Activated CD8-positive, alpha-beta T cell treated with anti-CD3 and anti-CD28 coated beads, Interleukin-2, amount 10 ng/mL, durations not matched to agents 7 days and 5 days (primary cell): ENCODE results near the gene OSBPL3. TPM values are rescaled to one million over a fixed set of nuclear protein-coding genes. Genes with fewer than 3 reads are reported as not detected.

Source experiments
- ATAC-seq: fragments of 150-1000 bp; cut with Tn5 transposase; one replicate; pipeline ENCODE4 v1.10.0; 2021; ENCODE audit warnings: moderate library complexity
- CTCF ChIA-PET: fragments of 350-600 bp; sonication (Branson Sonifier 250); formaldehyde crosslinking; loops from one replicate; lab custom pipeline; 2021; ENCODE audit warnings: antibody characterized with exemption; lab: Charles Lee
- POLR2A ChIA-PET: fragments of 350-600 bp; sonication (Branson Sonifier 250); formaldehyde crosslinking; loops from one replicate; lab custom pipeline; 2021; ENCODE audit warnings: antibody characterized with exemption; lab: Charles Lee
- DNase-seq: peaks from one replicate; pipeline ENCODE4 v3.0.0-alpha.2; 2020
- H3K27ac Mint-ChIP-seq: one replicate; pipeline ENCODE4 v1.8.0; 2021; ENCODE audit warnings: mild to moderate bottlenecking, mixed read lengths
- H3K27me3 Mint-ChIP-seq: one replicate; pipeline ENCODE4 v1.8.0; 2021; ENCODE audit warnings: low read depth, mixed read lengths
- H3K36me3 Mint-ChIP-seq: one replicate; pipeline ENCODE4 v1.8.0; 2021; ENCODE audit warnings: low read depth, mixed read lengths
- H3K4me1 Mint-ChIP-seq: one replicate; pipeline ENCODE4 v1.8.0; 2021; ENCODE audit warnings: low read depth, mixed read lengths
- H3K4me3 Mint-ChIP-seq: one replicate; pipeline ENCODE4 v1.8.0; 2021; ENCODE audit warnings: mild to moderate bottlenecking, mixed read lengths
- H3K9me3 Mint-ChIP-seq: one replicate; pipeline ENCODE4 v1.8.0; 2022; ENCODE audit warnings: mixed read lengths; ENCODE audit not compliant: insufficient read depth
- total RNA-seq, 2 experiments: library from RNA; stranded (reverse); gene quantifications; one replicate each; pipeline ENCODE4 v1.2.3, GENCODE V29; 2021

OSBPL3 gene
- total RNA-seq, 2 experiments from 2014 or later, result 73.0 to 83.0 TPM

GRCh38 chr7:24863626-24864025 lies 116.4 kb downstream of the OSBPL3 start:
- Mint-ChIP-seq H3K36me3 (peaks cover 85% of the 10 kb centered on the region), H3K4me1 (peaks cover 28% of the 10 kb centered on the region), H3K27ac (no peak overlapping the region), H3K27me3 (no peaks in the 10 kb centered on the region), H3K4me3 (no peak overlapping the region), H3K9me3 (no peaks in the 10 kb centered on the region)
- POLR2A ChIA-PET, result no interaction called here
- CTCF ChIA-PET, result no interaction called here
- no peak for ATAC-seq
- DNase-seq, result no peak

- Mint-ChIP-seq H3K9me3 (no peaks in the 10 kb centered on the region), H3K4me1 (peaks cover 30% of the 10 kb centered on the region), H3K4me3 (no peak overlapping the region), H3K27me3 (no peaks in the 10 kb centered on the region), H3K27ac (no peak overlapping the region), H3K36me3 (peaks cover 80% of the 10 kb centered on the region)
- CTCF ChIA-PET, result interaction anchor here (0.7 to 1.2 kb wide), 4 partner anchors 9 to 118 kb away, joined by 3 to 4 read pairs (median 4); partner anchors contain the start of gene OSBPL3
- DNase-seq (no peak), ATAC-seq (no peak)
- POLR2A ChIA-PET, result no interaction called here
Measured at GRCh38 chr7:24862461-24862860, 117.5 kb downstream of the OSBPL3 start.

GRCh38 chr7:24861336-24861735 lies 118.6 kb downstream of the OSBPL3 start:
- Mint-ChIP-seq H3K9me3 (no peaks in the 10 kb centered on the region), H3K4me3 (no peak overlapping the region), H3K4me1 (peaks cover 25% of the 10 kb centered on the region), H3K36me3 (peaks cover 78% of the 10 kb centered on the region), H3K27ac (no peak overlapping the region), H3K27me3 (no peaks in the 10 kb centered on the region)
- ATAC-seq (no peak), DNase-seq (no peak)
- POLR2A ChIA-PET, result interaction anchor here (0.9 kb wide), 1 partner anchor 32 kb away, joined by 3 read pairs; no protein-coding TSS in a partner anchor
- CTCF ChIA-PET, result interaction anchor here (1.1 kb wide), 1 partner anchor 49 kb away, joined by 4 read pairs; no protein-coding TSS in a partner anchor

- POLR2A ChIA-PET, result interaction anchor here (0.9 kb wide), 1 partner anchor 32 kb away, joined by 3 read pairs; no protein-coding TSS in a partner anchor
- Mint-ChIP-seq H3K4me1 (peaks cover 23% of the 10 kb centered on the region), H3K27me3 (no peaks in the 10 kb centered on the region), H3K9me3 (no peaks in the 10 kb centered on the region), H3K36me3 (peaks cover 78% of the 10 kb centered on the region), H3K27ac (no peak overlapping the region), H3K4me3 (no peak overlapping the region)
- CTCF ChIA-PET, result interaction anchor here (1.1 kb wide), 1 partner anchor 48 kb away, joined by 4 read pairs; no protein-coding TSS in a partner anchor
- ATAC-seq, result no peak
- DNase-seq, result no peak
Measured at GRCh38 chr7:24860611-24861010, 119.4 kb downstream of the OSBPL3 start.

GRCh38 chr7:24858108-24858977 lies 121.6 kb downstream of the OSBPL3 start:
- Mint-ChIP-seq H3K27me3 (no peaks in the 10 kb centered on the region), H3K36me3 (peaks cover 74% of the 10 kb centered on the region), H3K4me3 (no peak overlapping the region), H3K4me1 (peaks cover 11% of the 10 kb centered on the region), H3K9me3 (no peaks in the 10 kb centered on the region), H3K27ac (no peak overlapping the region)
- ATAC-seq, result no peak
- DNase-seq, result no peak
- ChIA-PET CTCF (no interaction called here), POLR2A (interaction anchor here (1.4 kb wide), 1 partner anchor 20 kb away, joined by 3 read pairs; no protein-coding TSS in a partner anchor)

- peaks cover 70% of the 10 kb centered on the region for H3K36me3 Mint-ChIP-seq
- DNase-seq (no peak), ATAC-seq (no peak)
- ChIA-PET POLR2A (no interaction called here), CTCF (interaction anchor here (1.8 kb wide), 1 partner anchor 212 kb away, joined by 8 read pairs; no protein-coding TSS in a partner anchor)
- H3K9me3 Mint-ChIP-seq, result no peaks in the 10 kb centered on the region
- no peak overlapping the region for H3K27ac Mint-ChIP-seq
- H3K4me3 Mint-ChIP-seq, result no peak overlapping the region
- H3K4me1 Mint-ChIP-seq, result peaks cover 11% of the 10 kb centered on the region
- H3K27me3 Mint-ChIP-seq, result no peaks in the 10 kb centered on the region
Measured at GRCh38 chr7:24857623-24858022, 122.4 kb downstream of the OSBPL3 start.

GRCh38 chr7:24854866-24855265 lies 125.1 kb downstream of the OSBPL3 start:
- Mint-ChIP-seq H3K4me1 (peaks cover 24% of the 10 kb centered on the region), H3K36me3 (peaks cover 71% of the 10 kb centered on the region)

GRCh38 chr7:24851786-24852185 lies 128.2 kb downstream of the OSBPL3 start:
- ChIA-PET CTCF (interaction anchor here (0.7 to 1.7 kb wide), 5 partner anchors 31 to 247 kb away, joined by 3 to 5 read pairs (median 4); partner anchors contain the start of gene OSBPL3), POLR2A (no interaction called here)
- no peak overlapping the region for H3K27ac Mint-ChIP-seq
- peaks cover 21% of the 10 kb centered on the region for H3K4me1 Mint-ChIP-seq
- DNase-seq (peak; percentile 38), ATAC-seq (peak; percentile 63)
- H3K9me3 Mint-ChIP-seq, result no peaks in the 10 kb centered on the region
- no peak overlapping the region for H3K4me3 Mint-ChIP-seq
- H3K36me3 Mint-ChIP-seq, result peaks cover 77% of the 10 kb centered on the region
- H3K27me3 Mint-ChIP-seq, result no peaks in the 10 kb centered on the region

More at GRCh38 chr7:24854866-24855265, 125.1 kb downstream of the OSBPL3 start:
- ATAC-seq (no peak), DNase-seq (no peak)
- POLR2A ChIA-PET, result no interaction called here
- no peak overlapping the region for H3K27ac Mint-ChIP-seq
- CTCF ChIA-PET, result interaction anchor here (0.9 kb wide), 1 partner anchor 124 kb away, joined by 3 read pairs; no protein-coding TSS in a partner anchor
- H3K9me3 Mint-ChIP-seq, result no peaks in the 10 kb centered on the region
- H3K4me3 Mint-ChIP-seq, result no peak overlapping the region
- H3K27me3 Mint-ChIP-seq, result no peaks in the 10 kb centered on the region

GRCh38 chr7:24848878-24849277 lies 131.1 kb downstream of the OSBPL3 start:
- Mint-ChIP-seq H3K36me3 (peaks cover 59% of the 10 kb centered on the region), H3K9me3 (no peaks in the 10 kb centered on the region), H3K27ac (no peak overlapping the region), H3K4me3 (no peak overlapping the region), H3K27me3 (no peaks in the 10 kb centered on the region), H3K4me1 (peaks cover 16% of the 10 kb centered on the region)
- ATAC-seq (no peak), DNase-seq (no peak)
- ChIA-PET POLR2A (interaction anchor here (1.1 kb wide), 1 partner anchor 140 kb away, joined by 3 read pairs; no protein-coding TSS in a partner anchor), CTCF (no interaction called here)

- CTCF ChIA-PET, result no interaction called here
Measured at GRCh38 chr7:24847754-24848153, 132.2 kb downstream of the OSBPL3 start.

GRCh38 chr7:24843821-24844434 lies 136.1 kb downstream of the OSBPL3 start:
- H3K27me3 Mint-ChIP-seq, result no peaks in the 10 kb centered on the region
- no peaks in the 10 kb centered on the region for H3K9me3 Mint-ChIP-seq
- H3K4me3 Mint-ChIP-seq, result no peak overlapping the region
- ATAC-seq, result no peak
- no peak for DNase-seq
- peaks cover 4% of the 10 kb centered on the region for H3K4me1 Mint-ChIP-seq
- POLR2A ChIA-PET, result no interaction called here
- H3K36me3 Mint-ChIP-seq, result peaks cover 52% of the 10 kb centered on the region
- H3K27ac Mint-ChIP-seq, result peak overlapping the region; percentile 7
- CTCF ChIA-PET, result interaction anchor here (3.9 kb wide), 1 partner anchor 23 kb away, joined by 16 read pairs; no protein-coding TSS in a partner anchor

More at GRCh38 chr7:24847754-24848153, 132.2 kb downstream of the OSBPL3 start:
- peaks cover 61% of the 10 kb centered on the region for H3K36me3 Mint-ChIP-seq
- no peaks in the 10 kb centered on the region for H3K9me3 Mint-ChIP-seq
- ATAC-seq, result no peak
- H3K4me3 Mint-ChIP-seq, result no peak overlapping the region
- H3K27ac Mint-ChIP-seq, result no peak overlapping the region
- peaks cover 14% of the 10 kb centered on the region for H3K4me1 Mint-ChIP-seq
- no peak for DNase-seq
- POLR2A ChIA-PET, result no interaction called here
- no peaks in the 10 kb centered on the region for H3K27me3 Mint-ChIP-seq
